HCT116 (cell line): ENCODE results near the gene MLANA. TPM values are rescaled to one million over a fixed set of nuclear protein-coding genes. Genes with fewer than 3 reads are reported as not detected.

ENCODE experiments used
- ATAC-seq: fragments of 200-7000 bp; cut with Tn5 transposase; 2 replicates; pipeline ENCODE4 v1.9.1; 2020; ENCODE audit warnings: mild to moderate bottlenecking, moderate library complexity
- BruUV-seq: library from RNA; stranded (reverse); fragments of 400-500 nt; replicated peaks from 2 replicates; lab custom pipeline; 2021; lab: Mats Ljungman, UMichigan
- CTCF ChIA-PET: fragments of 300-600 bp; sonication (Branson Sonifier 250); formaldehyde crosslinking; loops from one replicate; lab custom pipeline; 2021; ENCODE audit warnings: antibody characterized with exemption; lab: Charles Lee
- POLR2A ChIA-PET: fragments of 300-600, 350-600 bp; sonication (Branson Sonifier 250); formaldehyde crosslinking; loops from one replicate; lab custom pipeline; 2021; ENCODE audit warnings: antibody characterized with exemption; lab: Charles Lee
- RAD21 ChIA-PET, 2 experiments: fragments of 300-600 bp; sonication (Branson Sonifier 250); formaldehyde crosslinking; loops; one replicate each; lab custom pipeline; 2023; ENCODE audit warnings: low total read pairs in 2 of 2; ENCODE audit not compliant: uncharacterized antibody in 2 of 2, unreplicated experiment in 2 of 2, low non-redundant PET in 1 of 2; lab: Charles Lee
- DNase-seq: peaks from one replicate; pipeline ENCODE4 v3.0.0-alpha.2; 2010; ENCODE audit warnings: low read depth, low spot score
- H2AFZ ChIP-seq: fragments of 200-600 bp; shearing (Covaris generic), sonication (generic); 2 replicates; pipeline ENCODE4 v1.6.1; 2017; ENCODE audit warnings: low read depth, mixed run types, mixed read lengths, antibody characterized with exemption, low read length; ENCODE audit not compliant: poor library complexity, severe bottlenecking
- H3K27ac ChIP-seq: 2 replicates; pipeline ENCODE4 v1.5.1; 2012; ENCODE audit warnings: low read depth, low read length
- H3K27me3 ChIP-seq: fragments of 200-600 bp; sonication (generic); 2 replicates; pipeline ENCODE4 v1.6.1; 2016; ENCODE audit warnings: mixed run types, low read length, mixed read lengths; ENCODE audit not compliant: insufficient read depth
- H3K36me3 ChIP-seq, 2 experiments: fragments of 200-500 bp in 1 of 2; fragments of 200-600 bp in 1 of 2; sonication (Bioruptor generic) in 1 of 2; sonication (generic) in 1 of 2; 2 replicates each; pipeline versions ENCODE4 v1.5.1 to v1.6.1; 2014 to 2016; ENCODE audit warnings: low read length in 2 of 2, inconsistent platforms in 1 of 2, mixed read lengths in 1 of 2, mixed run types in 1 of 2; ENCODE audit not compliant: insufficient read depth in 2 of 2, control insufficient read depth in 1 of 2
- H3K4me1 ChIP-seq, 2 experiments: fragments of 200-600 bp in 1 of 2; sonication (generic) in 1 of 2; 2 replicates each; pipeline versions ENCODE4 v1.5.1 to v1.6.1; 2012 to 2017; ENCODE audit warnings: low read length in 2 of 2, inconsistent platforms in 1 of 2, mild to moderate bottlenecking in 1 of 2, mixed read lengths in 1 of 2, mixed run types in 1 of 2, moderate library complexity in 1 of 2; ENCODE audit not compliant: insufficient read depth in 2 of 2, control insufficient read depth in 1 of 2
- H3K4me2 ChIP-seq: fragments of 200-600 bp; sonication (generic); 2 replicates; pipeline ENCODE4 v1.6.1; 2017; ENCODE audit warnings: mixed run types, low read length, mixed read lengths
- H3K4me3 ChIP-seq, 2 experiments: fragments of 200-600 bp in 1 of 2; sonication (generic) in 1 of 2; replicated peaks in 1 of 2; 2 replicates each; pipeline ENCODE4 v1.5.1; 2011 to 2016; ENCODE audit warnings: low read length in 2 of 2, control low read depth in 1 of 2, low read depth in 1 of 2, mild to moderate bottlenecking in 1 of 2, mixed read lengths in 1 of 2, mixed run types in 1 of 2
- H3K79me2 ChIP-seq: fragments of 200-600 bp; sonication (generic); 2 replicates; pipeline ENCODE4 v1.6.1; 2017; ENCODE audit warnings: mild to moderate bottlenecking, mixed run types, low read length, moderate library complexity, mixed read lengths; ENCODE audit not compliant: insufficient read depth
- H3K9ac ChIP-seq: fragments of 200-600 bp; sonication (generic); 2 replicates; pipeline ENCODE4 v1.6.1; 2016; ENCODE audit warnings: low read length, mixed read lengths
- H3K9me2 ChIP-seq: fragments of 200-600 bp; sonication (generic), shearing (Covaris generic); 2 replicates; pipeline ENCODE4 v1.6.1; 2017; ENCODE audit warnings: mixed run types, mild to moderate bottlenecking, moderate library complexity; ENCODE audit not compliant: insufficient read depth
- H3K9me3 ChIP-seq, 2 experiments: fragments of 200-500 bp in 1 of 2; fragments of 200-600 bp in 1 of 2; sonication (Bioruptor generic) in 1 of 2; sonication (generic) in 1 of 2; 2 replicates each; pipeline ENCODE4 v1.6.1; 2014 to 2017; ENCODE audit warnings: low read length in 2 of 2, mixed read lengths in 2 of 2, inconsistent platforms in 1 of 2, low read depth in 1 of 2, mild to moderate bottlenecking in 1 of 2, mixed run types in 1 of 2, moderate library complexity in 1 of 2; ENCODE audit not compliant: control insufficient read depth in 1 of 2, insufficient read depth in 1 of 2
- H4K20me1 ChIP-seq: fragments of 200-600 bp; sonication (generic), shearing (Covaris generic); 2 replicates; pipeline ENCODE4 v1.6.1; 2017; ENCODE audit warnings: mixed run types, mild to moderate bottlenecking, moderate library complexity; ENCODE audit not compliant: insufficient read depth
- CBX3 ChIP-seq: IDR thresholded peaks from 2 replicates; pipeline ENCODE4 v1.6.1; 2012; ENCODE audit warnings: low read depth
- ELF1 ChIP-seq: IDR thresholded peaks from 2 replicates; pipeline ENCODE4 v1.6.1; 2012; ENCODE audit warnings: low read depth, borderline replicate concordance
- EZH2phosphoT487 ChIP-seq: fragments of 200-600 bp; IDR thresholded peaks from 2 replicates; pipeline ENCODE4 v1.6.1; 2018; ENCODE audit warnings: antibody characterized with exemption, borderline replicate concordance
- FOSL1 ChIP-seq: IDR thresholded peaks from 2 replicates; pipeline ENCODE4 v1.6.1; 2012; ENCODE audit warnings: low read depth
- POLR2AphosphoS5 ChIP-seq: IDR thresholded peaks from 2 replicates; pipeline ENCODE4 v1.6.1; 2011; ENCODE audit warnings: mild to moderate bottlenecking, low read depth, low read length, moderate library complexity
- REST ChIP-seq: IDR thresholded peaks from 2 replicates; pipeline ENCODE4 v1.6.1; 2012; ENCODE audit warnings: low read depth
- SP1 ChIP-seq: IDR thresholded peaks from 2 replicates; pipeline ENCODE4 v1.6.1; 2012; ENCODE audit warnings: low read depth
- SRF ChIP-seq: IDR thresholded peaks from 2 replicates; pipeline ENCODE4 v1.6.1; 2012; ENCODE audit warnings: low read depth
- ZFX ChIP-seq: fragments of 450-650 bp; IDR thresholded peaks from 2 replicates; pipeline ENCODE4 v1.6.1; 2017
- ZNF274 ChIP-seq: fragments of 200-500 bp; sonication (Bioruptor generic); IDR thresholded peaks from 2 replicates; pipeline ENCODE4 v1.6.1; 2014; ENCODE audit warnings: mild to moderate bottlenecking, low read depth, low read length, inconsistent platforms
- intact Hi-C: fragments of 100-400 bp; cut with micrococcal nuclease; formaldehyde crosslinking; loops from 2 replicates; pipeline ENCODE4 v1.10.0; 2022
- total RNA-seq: library from RNA; stranded (reverse); gene quantifications from one replicate; pipeline ENCODE4 v1.2.1, GENCODE V29; 2021; ENCODE audit not compliant: unreplicated experiment

Gene MLANA
- total RNA-seq, 1 experiment from 2014 or later: not detected

DNA sequence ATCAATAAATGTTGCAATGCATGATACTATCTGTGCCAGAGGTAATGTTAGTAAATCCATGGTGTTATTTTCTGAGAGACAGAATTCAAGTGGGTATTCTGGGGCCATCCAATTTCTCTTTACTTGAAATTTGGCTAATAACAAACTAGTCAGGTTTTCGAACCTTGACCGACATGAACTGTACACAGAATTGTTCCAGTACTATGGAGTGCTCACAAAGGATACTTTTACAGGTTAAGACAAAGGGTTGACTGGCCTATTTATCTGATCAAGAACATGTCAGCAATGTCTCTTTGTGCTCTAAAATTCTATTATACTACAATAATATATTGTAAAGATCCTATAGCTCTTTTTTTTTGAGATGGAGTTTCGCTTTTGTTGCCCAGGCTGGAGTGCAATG is 18.2 kb downstream of the MLANA start:
- no peak for ATAC-seq
- no peak for DNase-seq
- no peak overlapping the region for H3K27ac ChIP-seq
- no peak overlapping the region for H3K4me2 ChIP-seq
- CTCF ChIA-PET: no interaction called here
- H3K4me3 ChIP-seq: no peak overlapping the region
- H2AFZ ChIP-seq: no peak overlapping the region
- no peaks in the 10 kb centered on the region for H3K79me2 ChIP-seq
- no TSS peak for BruUV-seq
- no peaks in the 10 kb centered on the region for H3K27me3 ChIP-seq
- H3K9me3 ChIP-seq: no peaks in the 10 kb centered on the region
- intact Hi-C loops: no loop called here
- no peaks in the 10 kb centered on the region for H3K9me2 ChIP-seq
- no peaks in the 10 kb centered on the region for H3K36me3 ChIP-seq
- TF ChIP-seq EZH2phosphoT487: no peak
- TF ChIP-seq ZFX: no peak
- no peak for TF ChIP-seq POLR2AphosphoS5
- no peak for TF ChIP-seq CBX3
- no peak for TF ChIP-seq REST
- no peak for TF ChIP-seq FOSL1
- no peaks in the 10 kb centered on the region for H3K4me1 ChIP-seq
- H4K20me1 ChIP-seq: no peaks in the 10 kb centered on the region
- POLR2A ChIA-PET: no interaction called here
- no peak overlapping the region for H3K9ac ChIP-seq
- RAD21 ChIA-PET: no interaction called here

- TF ChIP-seq FOSL1 (no peak), SP1 (no peak), SRF (no peak), ELF1 (no peak), CBX3 (no peak), ZNF274 (no peak)
- CTCF ChIA-PET: no interaction called here
- ATAC-seq: no peak
- no peaks in the 10 kb centered on the region for H3K9me3 ChIP-seq
- no peak for DNase-seq
- H3K4me2 ChIP-seq: no peak overlapping the region
- no peaks in the 10 kb centered on the region for H4K20me1 ChIP-seq
- no TSS peak for BruUV-seq
- H3K36me3 ChIP-seq: no peaks in the 10 kb centered on the region
- no peak overlapping the region for H3K9ac ChIP-seq
- no peak overlapping the region for H3K27ac ChIP-seq
- POLR2A ChIA-PET: no interaction called here
- H3K79me2 ChIP-seq: no peaks in the 10 kb centered on the region
- intact Hi-C loops: no loop called here
- no peak overlapping the region for H3K4me3 ChIP-seq
- RAD21 ChIA-PET: no interaction called here
- no peaks in the 10 kb centered on the region for H3K4me1 ChIP-seq
- H3K27me3 ChIP-seq: no peaks in the 10 kb centered on the region
- H2AFZ ChIP-seq: no peak overlapping the region
- H3K9me2 ChIP-seq: no peaks in the 10 kb centered on the region
These were observed 19.3 kb downstream of the MLANA start for GRCh38 chr9:5909976-5910375.
